ENCODE data around the gene PEA15. TPM values are rescaled to one million over a fixed set of nuclear protein-coding genes. Genes with fewer than 3 reads are reported as not detected.

Gene PEA15
- polyA plus RNA-seq, 4 donors: 86.1 to 130 (median 108) TPM

DNA sequence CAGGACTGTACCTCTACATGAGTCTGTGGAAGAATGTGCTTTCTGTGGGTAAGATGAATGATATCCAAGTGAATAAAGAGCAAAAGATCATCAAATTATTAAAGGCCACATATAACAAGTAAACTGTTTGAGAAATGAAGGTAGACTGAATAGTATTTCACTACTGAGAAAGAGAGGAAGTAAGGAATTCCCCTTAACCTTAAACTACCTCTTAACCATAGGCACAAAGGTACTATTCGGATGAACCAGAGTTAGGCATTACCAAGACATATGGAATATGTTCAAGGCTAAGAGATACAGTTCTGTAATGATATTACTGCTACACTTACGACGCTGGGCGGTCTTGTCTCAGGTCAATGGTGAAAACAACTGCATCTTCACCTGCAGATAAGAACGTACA, 31.6 kb downstream of the PEA15 start:
- DNase-seq (ENCODE audit: low read depth in 4 of 4, low spot score in 2 of 4): no peak

DNA sequence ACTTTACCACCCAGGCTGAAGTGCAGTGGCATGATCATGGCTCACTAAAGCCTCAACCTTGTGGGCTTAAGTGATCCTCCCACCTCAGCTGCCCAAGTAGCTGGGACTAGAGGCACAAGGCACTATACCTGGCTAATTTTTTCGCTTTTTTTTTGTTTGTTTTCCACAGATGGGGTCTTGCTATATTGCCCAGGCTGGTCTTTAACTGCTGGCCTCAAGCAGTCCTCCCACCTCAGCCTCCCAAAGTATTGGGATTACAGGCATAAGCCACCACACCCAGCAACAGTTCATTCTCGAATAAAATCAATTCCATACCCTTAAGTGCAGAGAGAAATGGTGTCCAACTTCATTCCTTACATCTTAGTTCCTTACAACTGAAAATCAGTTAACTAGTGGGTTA, 32.4 kb downstream of the PEA15 start:
- no peak for DNase-seq (ENCODE audit: low read depth in 4 of 4, low spot score in 2 of 4)

DNA sequence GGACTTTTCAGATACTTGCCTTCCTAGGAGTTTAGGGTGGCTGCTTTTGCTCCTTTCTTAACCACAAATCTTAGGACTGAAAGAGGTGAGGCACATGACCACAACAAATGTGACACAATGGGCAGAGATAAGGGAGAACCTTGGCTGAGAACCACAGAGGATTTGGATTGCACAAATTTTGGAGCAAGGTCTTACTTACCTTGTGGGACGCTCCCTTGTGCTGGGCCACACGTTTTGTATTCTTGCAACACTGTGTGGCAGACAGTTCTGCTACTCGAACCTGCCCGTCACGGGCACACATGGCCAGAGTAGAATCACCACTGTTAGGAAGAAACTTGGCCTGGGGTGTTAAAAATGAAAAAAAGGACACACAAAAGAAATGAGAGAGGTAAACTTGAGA, 33.2 kb downstream of the PEA15 start:
- no peak for DNase-seq (ENCODE audit: low read depth in 4 of 4, low spot score in 2 of 4)

DNA sequence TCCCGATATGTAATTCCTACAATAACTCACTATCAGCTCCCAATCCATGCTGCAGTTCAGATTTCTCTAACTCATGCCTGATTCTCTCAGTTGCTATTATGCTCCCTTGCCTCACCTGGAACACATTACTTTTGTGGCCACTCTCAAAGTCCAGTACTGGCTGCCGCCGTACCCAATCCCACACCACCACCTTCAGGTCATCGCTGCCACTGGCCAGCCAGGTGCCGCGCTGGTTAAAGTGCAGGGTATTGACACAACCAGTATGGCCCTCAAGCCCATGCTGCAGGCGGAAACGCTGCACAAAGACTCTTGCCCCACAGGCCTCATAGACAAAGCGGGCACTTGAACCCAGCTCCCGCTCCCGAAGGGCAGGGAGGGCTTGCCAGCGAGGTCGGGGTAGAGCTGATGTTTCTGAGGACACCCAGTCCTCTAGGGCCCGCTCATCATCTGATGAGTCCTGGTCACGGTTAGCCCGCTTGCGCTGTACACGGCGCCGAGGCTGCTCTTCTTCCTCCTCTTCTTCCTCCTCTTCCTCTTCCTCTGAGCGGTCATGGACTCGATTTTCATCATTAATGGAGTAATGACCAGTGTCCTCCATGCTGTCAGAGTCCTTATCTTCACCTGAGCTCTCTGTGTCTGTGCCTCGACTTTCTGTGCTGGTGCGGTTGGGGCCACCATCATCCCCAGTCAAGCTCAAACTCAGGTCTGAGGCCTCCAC, 34.6 kb downstream of the PEA15 start:
- no peak for DNase-seq (ENCODE audit: low read depth in 4 of 4, low spot score in 2 of 4)

DNA sequence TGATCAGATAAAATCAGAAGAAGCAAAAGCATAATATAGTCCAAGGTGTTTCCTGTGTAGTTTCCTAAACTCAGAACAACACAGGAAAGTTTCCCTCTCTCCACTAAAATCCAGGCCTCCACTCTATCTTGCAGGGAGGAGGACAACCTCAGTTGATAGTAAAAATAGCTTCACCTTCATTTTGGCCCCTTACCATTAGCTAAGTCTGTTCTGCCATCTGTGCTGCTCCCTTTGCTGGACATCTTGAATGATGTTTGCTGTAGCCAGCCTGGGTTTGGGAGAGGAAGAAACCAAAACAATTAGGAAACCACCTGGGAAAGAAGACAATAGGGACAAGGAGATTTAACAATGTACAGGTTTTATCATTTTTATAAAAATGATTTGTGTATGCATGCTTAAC, 38.6 kb downstream of the PEA15 start:
- DNase-seq (ENCODE audit: low read depth in 4 of 4, low spot score in 2 of 4): no peak

DNA sequence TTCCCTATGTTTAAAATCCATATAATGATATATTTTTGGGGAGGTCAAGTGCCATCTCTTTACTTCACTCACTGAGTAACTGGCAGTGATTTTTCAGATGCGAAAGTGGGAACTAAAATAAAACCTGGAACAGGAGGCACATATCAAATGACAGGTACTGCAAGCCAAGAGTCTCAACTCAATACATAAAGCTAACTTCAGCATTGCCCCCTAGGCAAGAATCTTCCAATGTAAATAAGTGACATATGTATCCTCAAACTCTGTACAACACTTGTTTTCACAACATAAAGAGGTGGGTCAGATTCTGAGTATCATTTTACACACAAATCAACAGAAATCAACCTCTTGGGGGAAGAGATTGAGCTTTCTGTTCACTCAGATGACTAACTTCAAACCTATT, 39.0 kb downstream of the PEA15 start:
- DNase-seq (ENCODE audit: low read depth in 4 of 4, low spot score in 2 of 4): no peak

DNA sequence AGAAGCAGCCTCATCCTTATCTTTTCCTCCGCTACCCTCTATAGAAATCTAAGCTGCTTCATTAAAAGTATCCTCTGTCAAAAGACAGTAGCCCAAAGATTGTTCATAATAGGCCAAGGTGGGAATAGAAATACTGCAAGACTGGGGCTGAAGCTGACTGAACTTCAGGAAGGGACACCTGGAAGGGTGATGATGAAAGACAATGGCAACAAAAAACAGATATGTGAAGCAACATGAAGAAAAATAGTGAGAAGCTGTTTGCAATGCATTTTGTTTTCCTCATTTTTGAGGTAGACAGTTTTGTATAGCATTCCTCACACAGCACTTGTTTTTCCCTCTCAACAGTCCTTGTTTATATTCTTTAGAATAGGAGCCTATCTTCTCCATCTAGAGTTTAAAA, 40.2 kb downstream of the PEA15 start:
- no peak for DNase-seq (ENCODE audit: low read depth in 4 of 4, low spot score in 2 of 4)

DNA sequence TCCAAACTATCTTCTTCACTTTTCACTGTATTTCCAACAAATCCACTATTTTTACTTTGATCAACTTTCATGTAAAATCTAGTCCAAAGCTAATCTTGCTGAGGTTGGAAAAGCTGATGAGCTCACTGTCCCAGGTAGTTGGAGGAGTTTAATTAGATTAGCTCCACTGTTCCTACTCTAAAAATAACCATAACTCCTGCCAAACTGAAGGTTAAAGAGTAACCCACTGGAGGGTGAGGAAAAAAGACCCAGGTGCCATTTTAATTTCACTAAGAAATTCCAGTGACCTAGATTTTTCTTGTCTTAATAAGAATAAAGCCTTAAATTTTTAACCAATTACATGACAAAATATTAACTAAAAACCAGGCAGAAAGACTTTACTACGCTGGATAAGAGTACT, 41.9 kb downstream of the PEA15 start:
- DNase-seq (ENCODE audit: low read depth in 4 of 4, low spot score in 2 of 4): no peak

DNA sequence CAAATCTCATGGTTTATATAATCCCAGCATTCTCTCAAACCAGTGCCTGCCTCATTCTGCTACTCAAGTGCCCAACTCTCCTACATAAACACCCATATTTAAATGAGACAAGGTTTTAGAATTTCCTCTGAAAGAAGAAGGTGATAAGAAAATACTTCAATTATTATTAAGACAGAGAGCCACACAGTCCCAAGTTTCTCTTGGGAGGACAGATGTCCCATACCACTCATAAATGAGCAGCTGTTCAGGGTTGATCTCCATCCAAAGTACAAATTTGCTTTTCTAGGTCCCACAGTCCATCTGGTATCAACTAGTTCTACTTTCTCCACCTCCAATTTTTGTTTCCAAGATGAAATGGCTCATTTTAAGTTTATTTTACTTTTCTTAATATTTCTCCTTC, 45.8 kb downstream of the PEA15 start:
- DNase-seq (ENCODE audit: low read depth in 4 of 4, low spot score in 2 of 4): no peak

DNA sequence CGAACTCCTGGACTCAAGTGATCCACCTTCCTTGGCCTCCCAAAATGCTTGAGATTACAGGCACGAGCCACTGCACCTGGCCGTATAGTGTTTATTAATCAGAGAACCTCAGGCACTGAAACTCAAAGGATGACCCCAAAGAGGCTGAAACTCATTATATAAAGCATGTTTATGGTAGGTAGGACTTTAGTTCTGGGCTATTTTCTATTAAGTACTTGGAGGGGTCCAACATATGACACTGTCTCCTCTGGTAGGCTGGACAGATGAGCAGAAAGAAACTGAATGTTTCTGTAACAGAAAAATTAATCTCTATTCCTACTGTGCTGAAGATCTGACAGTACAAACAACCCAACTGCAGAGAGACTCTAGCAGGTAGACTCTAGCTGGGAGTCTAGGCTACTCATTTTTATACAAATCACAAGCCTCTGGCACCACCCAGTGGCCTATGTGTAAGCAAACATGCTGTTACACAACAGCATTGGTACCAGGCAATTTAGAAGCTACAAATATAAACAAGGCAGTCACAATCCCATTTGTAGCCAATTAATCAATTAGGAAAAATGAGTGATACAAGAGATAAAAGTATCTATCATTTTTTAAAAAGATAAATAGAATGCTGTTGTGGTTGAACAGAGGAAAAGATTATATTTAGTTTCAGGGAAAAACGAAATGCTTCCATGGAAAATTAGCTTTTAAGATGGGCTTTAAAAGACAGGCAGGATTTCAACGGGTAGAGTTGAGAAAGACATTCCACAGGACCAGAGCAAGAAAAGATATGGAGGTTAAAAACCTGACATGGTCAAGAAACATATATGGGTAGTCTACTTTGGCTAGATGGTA, 46.7 kb downstream of the PEA15 start:
- DNase-seq (ENCODE audit: low read depth in 4 of 4, low spot score in 2 of 4): peak in 2 of 4 donors; percentile 40 to 69

DNA sequence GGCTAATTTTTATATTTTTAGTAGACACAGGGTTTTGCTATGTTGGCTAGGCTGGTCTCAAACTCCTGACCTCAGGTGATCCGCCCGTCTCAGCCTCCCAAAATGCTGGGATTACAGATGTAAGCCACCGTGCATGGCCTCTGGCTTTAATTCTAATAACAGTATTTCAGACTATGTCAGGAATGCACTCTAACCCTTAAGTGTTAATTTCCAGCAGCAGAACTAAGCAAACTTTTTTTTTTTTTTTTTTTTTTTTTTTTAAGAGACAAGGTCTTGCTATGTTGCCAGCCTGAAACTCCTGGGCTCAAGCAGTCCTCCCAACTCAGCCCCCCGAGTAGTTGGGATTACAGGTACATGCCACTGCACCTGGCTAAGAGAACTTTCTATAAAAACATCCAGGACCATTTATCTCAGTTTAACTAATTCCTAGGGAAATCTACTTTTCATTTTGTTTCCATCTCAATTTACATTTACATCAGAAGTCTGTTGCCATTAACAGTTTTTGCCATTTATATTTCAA, 50.7 kb downstream of the PEA15 start:
- DNase-seq (ENCODE audit: low read depth in 4 of 4, low spot score in 2 of 4): no peak

DNA sequence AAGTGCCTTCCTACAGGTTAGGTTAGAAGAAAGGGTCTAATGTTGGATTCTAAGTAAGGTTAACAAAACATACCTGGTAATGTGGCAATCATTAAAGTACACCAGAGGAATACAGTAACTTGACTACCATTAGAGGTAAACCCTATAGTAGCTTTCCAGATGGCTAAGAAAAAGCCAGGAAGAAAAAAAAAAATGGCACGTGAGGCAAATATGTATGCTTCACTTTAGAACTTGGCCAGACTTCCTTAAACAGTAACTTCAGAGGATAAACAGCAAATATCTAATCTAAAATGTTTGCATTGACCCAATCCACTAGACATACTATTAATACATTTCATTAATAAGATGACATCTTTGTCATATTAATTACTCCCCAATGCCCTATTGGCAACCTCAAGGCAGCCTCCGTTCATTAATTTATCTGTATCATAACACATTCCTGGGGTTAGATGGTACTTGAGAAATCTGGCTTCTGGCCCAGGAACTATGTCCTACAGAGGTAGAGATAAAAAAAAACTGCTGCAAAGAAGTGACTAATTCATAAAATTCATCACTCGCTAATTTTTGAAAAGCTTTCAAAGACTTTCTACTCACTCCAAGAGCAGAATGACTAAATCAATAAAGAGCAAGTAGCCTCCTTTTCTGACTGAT, 51.3 kb downstream of the PEA15 start:
- DNase-seq (ENCODE audit: low read depth in 4 of 4, low spot score in 2 of 4): no peak

DNA sequence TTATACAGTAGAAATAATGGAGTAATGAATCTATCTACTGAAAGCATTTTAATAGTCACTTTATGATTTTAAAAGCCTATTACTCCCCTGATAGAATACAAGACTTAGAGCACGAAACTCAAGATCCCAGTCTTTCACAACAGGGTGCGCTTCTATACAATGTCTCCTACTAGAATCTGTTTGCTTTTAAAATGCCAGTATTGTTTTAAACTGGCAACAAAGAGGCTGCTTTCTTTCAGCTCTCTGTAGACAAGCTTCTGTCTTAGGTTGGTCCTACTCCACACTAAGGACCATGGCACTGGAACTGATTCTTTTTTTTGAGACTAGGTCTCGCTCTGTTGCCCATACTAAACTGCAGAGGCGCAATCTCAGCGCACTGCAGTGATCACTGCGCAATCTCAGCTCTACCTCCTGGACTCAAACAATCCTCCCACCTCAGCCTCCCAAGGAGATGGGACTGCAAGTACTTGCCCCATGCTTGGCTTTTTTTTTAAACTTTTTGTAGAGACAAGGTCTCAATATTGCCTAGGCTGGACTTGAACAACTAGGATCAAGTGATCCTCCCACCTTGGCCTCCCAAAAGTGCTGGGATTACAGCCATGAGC, 52.3 kb downstream of the PEA15 start:
- DNase-seq (ENCODE audit: low read depth in 4 of 4, low spot score in 2 of 4): no peak

DNA sequence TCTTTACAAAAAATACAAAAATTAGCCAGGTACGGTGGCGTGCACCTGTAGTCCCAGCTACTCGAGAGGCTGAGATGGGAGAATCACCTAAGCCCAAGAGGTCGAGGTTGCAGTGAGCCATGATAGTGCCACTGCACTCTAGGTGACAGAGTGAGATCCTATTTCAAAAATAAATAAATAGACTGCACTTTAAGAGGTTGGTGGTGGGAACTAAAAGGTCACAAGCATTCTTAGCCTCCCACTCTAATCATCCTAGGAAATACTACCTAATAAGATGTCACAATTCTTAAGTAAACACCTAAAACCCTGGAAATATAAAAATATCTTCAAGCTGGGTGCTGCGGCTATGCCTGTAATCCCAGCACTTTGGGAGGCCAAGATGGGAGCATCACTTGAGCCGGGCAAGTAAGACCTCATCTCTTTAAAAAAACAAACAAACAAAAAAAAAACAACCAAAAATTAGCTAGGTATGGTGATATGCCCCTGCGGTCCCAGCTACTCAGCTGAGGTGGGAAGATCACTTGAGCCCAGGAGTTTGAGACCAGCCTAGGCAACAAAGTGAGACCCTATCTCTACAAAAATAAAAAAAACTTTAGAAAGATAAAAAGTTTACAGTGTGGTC, 53.1 kb downstream of the PEA15 start:
- DNase-seq (ENCODE audit: low read depth in 4 of 4, low spot score in 2 of 4): no peak

DNA sequence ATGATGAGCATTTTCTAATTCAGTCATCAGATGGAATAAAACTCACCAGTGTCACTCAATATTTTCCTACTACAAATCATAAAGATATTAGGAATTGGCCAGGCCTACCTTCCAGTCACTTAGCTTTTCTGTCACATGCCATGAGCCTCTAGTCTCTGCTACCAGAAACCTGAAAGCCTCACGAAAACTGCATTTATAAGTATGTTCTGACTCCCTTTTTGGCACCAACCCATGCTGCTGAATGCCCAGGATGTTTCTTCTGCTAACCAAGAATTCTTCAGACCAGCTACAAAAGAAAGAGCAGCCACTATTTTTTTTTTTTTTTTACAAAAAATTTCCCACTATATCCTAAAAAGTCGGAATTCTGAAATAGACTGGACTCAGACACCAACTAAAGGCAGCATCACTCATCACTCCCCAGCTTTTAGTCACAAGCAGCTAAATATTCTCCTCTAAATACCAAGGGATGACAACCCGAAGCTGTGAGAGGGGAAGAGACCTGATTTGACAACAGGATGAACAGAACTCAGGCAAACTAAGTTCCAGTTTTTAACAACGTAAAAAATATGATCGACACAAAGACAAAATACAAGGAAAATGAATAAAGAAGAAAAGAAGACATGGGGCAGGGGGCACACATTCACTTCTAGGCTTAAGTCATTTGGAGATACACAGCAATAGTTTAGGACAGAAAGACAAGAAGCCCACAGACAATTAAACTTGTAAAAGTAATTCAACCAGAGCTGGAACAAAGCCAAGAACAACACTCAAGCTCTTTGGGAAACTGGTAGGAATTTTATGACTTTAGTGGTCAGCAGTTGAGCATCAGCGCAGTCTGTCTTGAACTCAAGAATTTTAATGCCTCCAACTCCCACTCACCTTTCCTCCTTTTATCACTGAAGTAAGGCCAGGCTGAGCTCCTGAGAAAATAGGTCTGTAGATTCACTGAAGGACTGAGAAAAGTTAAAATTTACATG, 55.5 kb downstream of the PEA15 start:
- peak; percentile 85 to 93 (median 88) for DNase-seq (ENCODE audit: low read depth in 4 of 4, low spot score in 2 of 4)

DNA sequence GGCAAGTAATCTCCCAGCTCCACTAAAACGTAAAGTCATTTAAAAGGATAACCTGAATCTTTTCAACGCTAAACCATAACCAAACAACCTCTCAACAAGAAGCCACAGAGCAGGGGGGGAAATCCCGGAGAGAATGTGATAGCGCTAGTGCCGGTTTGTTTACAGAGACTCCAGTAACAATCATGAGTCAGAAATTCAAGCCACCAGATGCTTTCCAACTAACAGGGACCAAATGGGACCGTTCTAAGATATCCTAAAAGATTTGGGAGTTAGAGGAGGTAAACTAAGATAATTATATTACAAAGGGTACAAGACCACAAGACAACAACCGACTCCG, 56.3 kb downstream of the PEA15 start:
- peak; percentile 46 to 74 (median 60) for DNase-seq (ENCODE audit: low read depth in 4 of 4, low spot score in 2 of 4)

DNA sequence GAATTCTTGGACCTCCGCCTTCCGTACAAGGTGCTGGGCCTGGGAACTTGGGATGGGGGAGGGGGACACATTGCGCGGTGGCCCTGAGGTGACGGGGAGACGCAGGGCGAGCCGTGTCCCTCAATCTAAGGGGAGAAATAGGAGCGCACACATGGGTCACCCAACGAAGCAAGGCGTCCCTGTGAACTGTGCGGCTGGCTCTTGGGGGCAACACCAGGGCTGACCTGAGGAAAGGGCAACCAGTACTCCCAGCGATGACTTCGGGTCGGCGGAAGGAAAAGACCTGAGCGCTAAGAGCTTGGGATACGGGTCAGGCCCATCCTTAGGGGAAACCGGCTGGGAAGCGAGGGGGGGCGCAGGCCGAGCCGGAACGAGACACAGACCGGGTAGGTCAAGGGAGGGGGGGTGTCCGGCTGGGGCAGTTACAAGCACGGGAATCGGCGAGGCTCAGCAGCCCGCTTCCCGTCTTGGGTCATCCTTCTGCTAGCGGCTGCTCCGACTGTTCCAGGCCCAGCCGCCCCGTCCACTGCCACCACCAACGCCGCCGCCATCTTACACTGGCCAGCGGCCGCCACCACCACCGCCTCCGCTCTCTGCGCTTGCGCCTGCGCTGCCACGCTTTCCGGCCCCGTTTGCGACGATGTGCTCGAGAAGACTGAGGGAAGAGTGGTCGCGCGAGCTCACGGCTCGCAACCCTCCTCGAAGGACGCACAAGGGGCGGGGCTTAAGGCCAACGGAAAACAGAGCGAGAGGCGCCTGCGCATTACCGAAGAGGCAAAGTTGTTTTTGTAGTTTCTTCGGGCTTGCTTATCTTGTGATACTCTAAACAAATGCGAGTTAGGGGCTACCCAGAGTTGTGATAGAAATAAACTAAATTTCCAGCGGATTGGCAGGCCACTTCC, 57.0 kb downstream of the PEA15 start, which contains the start of gene DCAF8:
TSS of gene DCAF8 (minus strand) at position 657 of the 902 bp plus-strand sequence. CDS start 18,541 bp downstream, outside the sequence.
- peak; percentile 90 to 98 (median 94) for DNase-seq (ENCODE audit: low read depth in 4 of 4, low spot score in 2 of 4)

DNA sequence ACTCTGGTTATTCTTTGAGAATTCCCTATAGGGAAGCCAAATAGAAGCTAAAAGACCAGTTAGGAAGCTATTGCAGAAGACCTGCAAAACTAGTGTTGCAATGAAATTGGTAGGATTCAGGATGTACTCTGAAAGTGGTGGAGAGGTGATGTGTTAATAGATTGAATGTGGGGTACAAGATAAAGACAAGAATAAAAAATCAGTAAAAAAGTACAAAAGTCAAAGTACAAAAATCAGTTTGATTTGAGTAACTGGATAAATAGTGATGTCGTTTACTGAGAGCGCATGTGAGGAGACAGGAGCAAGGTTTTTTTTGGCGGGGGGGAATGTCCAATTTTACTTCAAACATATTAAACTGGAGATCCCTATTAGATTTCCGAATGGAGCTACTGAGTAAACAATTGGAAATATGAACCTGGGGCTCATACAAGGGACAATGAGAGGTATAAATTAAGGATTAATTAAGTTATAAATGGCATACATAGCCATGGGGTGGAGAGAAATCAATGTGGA, 59.7 kb downstream of the PEA15 start:
- DNase-seq (ENCODE audit: low read depth in 4 of 4, low spot score in 2 of 4): no peak

Measured in left renal cortex interstitium (tissue), 4 donors.